CD4-positive, alpha-beta T cell treated with Interleukin-6 for 4 hours (primary cell): Measurements from ENCODE around the gene PEAK1.

Experiments
- DNase-seq: peaks from one replicate; pipeline ENCODE4 v3.0.0-alpha.2; 2020; ENCODE audit warnings: mixed read lengths

Gene PEAK1

GRCh38 chr15:77419836-77420609 is at the start of gene PEAK1:
Gene PEAK1 (minus strand): TSS chr15:77420104. CDS start chr15:77181926, 238,178 bp downstream.
- DNase-seq, result peak; percentile 100

- no peak for DNase-seq
These were observed 49.0 kb upstream of the PEAK1 start for GRCh38 chr15:77468896-77469295.

- no peak for DNase-seq
These were observed 46.6 kb upstream of the PEAK1 start for GRCh38 chr15:77466521-77466920.

- no peak for DNase-seq
These were observed 44.4 kb upstream of the PEAK1 start for GRCh38 chr15:77464129-77464865.

GRCh38 chr15:77461486-77461885 is 41.6 kb upstream of the PEAK1 start:
- DNase-seq, result no peak

GRCh38 chr15:77459031-77459430 is 39.1 kb upstream of the PEAK1 start:
- no peak for DNase-seq

- no peak for DNase-seq
These were observed 38.0 kb upstream of the PEAK1 start for GRCh38 chr15:77457905-77458265.

- no peak for DNase-seq
These were observed 37.4 kb upstream of the PEAK1 start for GRCh38 chr15:77457191-77457904.

GRCh38 chr15:77456746-77457145 is 36.8 kb upstream of the PEAK1 start:
- no peak for DNase-seq

- DNase-seq, result no peak
These were observed 35.9 kb upstream of the PEAK1 start for GRCh38 chr15:77455696-77456321.

GRCh38 chr15:77454951-77455350 is 35.0 kb upstream of the PEAK1 start:
- DNase-seq, result no peak

- DNase-seq, result no peak
These were observed 34.4 kb upstream of the PEAK1 start for GRCh38 chr15:77454265-77454664.

GRCh38 chr15:77446840-77447390 is 27.0 kb upstream of the PEAK1 start:
- no peak for DNase-seq

- no peak for DNase-seq
These were observed 20.6 kb upstream of the PEAK1 start for GRCh38 chr15:77440378-77440999.

- no peak for DNase-seq
These were observed 17.4 kb upstream of the PEAK1 start for GRCh38 chr15:77437264-77437663.

GRCh38 chr15:77436822-77437221 is 16.9 kb upstream of the PEAK1 start:
- no peak for DNase-seq

- no peak for DNase-seq
These were observed 10.7 kb upstream of the PEAK1 start for GRCh38 chr15:77430652-77431051.

- no peak for DNase-seq
These were observed 10.3 kb upstream of the PEAK1 start for GRCh38 chr15:77430213-77430612.

GRCh38 chr15:77426871-77427270 is 7.0 kb upstream of the PEAK1 start:
- DNase-seq, result no peak

- DNase-seq, result no peak
These were observed 6.5 kb upstream of the PEAK1 start for GRCh38 chr15:77426377-77426776.

GRCh38 chr15:77425104-77425503 is 5.2 kb upstream of the PEAK1 start:
- no peak for DNase-seq

GRCh38 chr15:77421370-77421700 is 1.4 kb upstream of the PEAK1 start:
- peak; percentile 8 for DNase-seq
